ENCODE measurements around the gene RNF222. TPM values are rescaled to one million over a fixed set of nuclear protein-coding genes. Genes with fewer than 3 reads are reported as not detected.

Gene RNF222
- total RNA-seq, 1 experiment from 2014 or later: not detected

DNA sequence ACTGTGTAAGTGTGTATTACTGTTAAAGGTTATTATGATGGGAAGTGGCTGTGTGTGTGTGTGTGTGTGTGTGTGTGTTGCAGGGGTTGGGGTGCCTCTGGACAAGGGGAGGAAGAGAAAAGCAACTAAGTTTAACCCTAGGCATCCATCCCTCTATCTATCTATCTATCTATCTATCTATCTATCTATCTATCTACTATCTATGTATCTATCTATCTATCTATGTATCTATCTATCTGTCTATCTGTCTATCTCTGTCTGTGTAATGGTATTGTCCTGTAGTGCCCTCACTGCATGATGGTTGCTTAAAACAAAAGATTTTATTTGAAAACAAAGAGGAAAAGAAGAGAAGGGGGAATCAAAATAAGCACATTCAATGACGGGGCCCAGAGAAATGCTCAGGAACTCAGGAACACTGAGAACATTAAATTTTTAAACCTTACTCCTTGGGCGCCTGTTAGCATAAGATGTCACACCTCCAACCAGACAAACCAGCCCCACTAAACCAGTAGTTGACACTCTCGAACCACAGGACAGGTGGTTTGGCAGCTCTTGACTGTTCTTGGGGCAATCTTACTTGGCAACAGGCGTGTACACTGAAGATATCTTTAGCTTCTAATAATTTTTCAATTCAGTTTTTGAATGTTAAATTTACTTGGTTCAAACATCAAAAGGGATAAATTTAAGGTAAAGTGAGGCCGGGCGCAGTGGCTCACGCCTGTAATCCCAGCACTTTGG is 9.5 kb downstream of the RNF222 start:
- Mint-ChIP-seq H3K36me3 (ENCODE audit: insufficient read depth, unreplicated experiment) (peaks cover 3% of the 10 kb centered on the region), H3K4me1 (ENCODE audit: insufficient read depth, unreplicated experiment) (peaks cover 7% of the 10 kb centered on the region), H3K27ac (ENCODE audit: low read depth, unreplicated experiment) (no peak overlapping the region), H3K27me3 (ENCODE audit: insufficient read depth, unreplicated experiment) (no peaks in the 10 kb centered on the region), H3K9me3 (ENCODE audit: unreplicated experiment) (no peaks in the 10 kb centered on the region), H3K4me3 (ENCODE audit: unreplicated experiment) (no peak overlapping the region)
- no TSS peak for BruUV-seq (replicated peaks)
- no peak for DNase-seq (ENCODE audit: unreplicated experiment)
- ChIA-PET POLR2A (interaction anchor here (1.2 kb wide), 1 partner anchor 20 kb away, joined by 4 read pairs; no protein-coding TSS in a partner anchor), CTCF (interaction anchor here (0.5 kb wide), 1 partner anchor 74 kb away, joined by 3 read pairs; no protein-coding TSS in a partner anchor)
- TF ChIP-seq, protein P1, sequence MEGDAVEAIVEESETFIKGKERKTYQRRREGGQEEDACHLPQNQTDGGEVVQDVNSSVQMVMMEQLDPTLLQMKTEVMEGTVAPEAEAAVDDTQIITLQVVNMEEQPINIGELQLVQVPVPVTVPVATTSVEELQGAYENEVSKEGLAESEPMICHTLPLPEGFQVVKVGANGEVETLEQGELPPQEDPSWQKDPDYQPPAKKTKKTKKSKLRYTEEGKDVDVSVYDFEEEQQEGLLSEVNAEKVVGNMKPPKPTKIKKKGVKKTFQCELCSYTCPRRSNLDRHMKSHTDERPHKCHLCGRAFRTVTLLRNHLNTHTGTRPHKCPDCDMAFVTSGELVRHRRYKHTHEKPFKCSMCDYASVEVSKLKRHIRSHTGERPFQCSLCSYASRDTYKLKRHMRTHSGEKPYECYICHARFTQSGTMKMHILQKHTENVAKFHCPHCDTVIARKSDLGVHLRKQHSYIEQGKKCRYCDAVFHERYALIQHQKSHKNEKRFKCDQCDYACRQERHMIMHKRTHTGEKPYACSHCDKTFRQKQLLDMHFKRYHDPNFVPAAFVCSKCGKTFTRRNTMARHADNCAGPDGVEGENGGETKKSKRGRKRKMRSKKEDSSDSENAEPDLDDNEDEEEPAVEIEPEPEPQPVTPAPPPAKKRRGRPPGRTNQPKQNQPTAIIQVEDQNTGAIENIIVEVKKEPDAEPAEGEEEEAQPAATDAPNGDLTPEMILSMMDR (IDR thresholded peaks at IDR 0.05; ENCODE audit: unreplicated experiment): no peak
- intact Hi-C loops (cut with micrococcal nuclease): no loop called here

DNA sequence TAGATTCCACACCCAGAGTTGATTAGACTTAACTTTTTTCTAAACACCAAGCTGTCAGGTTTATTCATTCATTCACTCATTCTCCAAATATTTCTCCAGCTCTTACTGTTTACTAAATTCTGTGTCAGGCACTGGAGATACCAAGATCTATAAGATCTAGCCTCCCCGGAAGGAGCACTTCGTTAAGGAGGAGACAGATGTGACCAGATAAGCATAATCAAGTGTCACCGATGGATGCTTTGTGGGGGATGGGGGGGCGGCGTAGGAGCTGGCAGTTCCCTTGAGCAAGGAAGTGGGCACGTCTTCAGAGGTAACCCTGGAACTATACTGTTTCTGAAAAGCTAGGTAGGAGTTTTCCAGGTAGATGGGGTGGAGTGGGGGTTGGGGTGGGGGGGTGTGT is 10.8 kb downstream of the RNF222 start:
- TF ChIP-seq, protein P1 (IDR thresholded peaks at IDR 0.05; ENCODE audit: unreplicated experiment): no peak
- Mint-ChIP-seq H3K4me3 (ENCODE audit: unreplicated experiment) (no peak overlapping the region), H3K27me3 (ENCODE audit: insufficient read depth, unreplicated experiment) (no peaks in the 10 kb centered on the region), H3K36me3 (ENCODE audit: insufficient read depth, unreplicated experiment) (peaks cover 15% of the 10 kb centered on the region), H3K4me1 (ENCODE audit: insufficient read depth, unreplicated experiment) (peaks cover 7% of the 10 kb centered on the region), H3K27ac (ENCODE audit: low read depth, unreplicated experiment) (no peak overlapping the region), H3K9me3 (ENCODE audit: unreplicated experiment) (no peaks in the 10 kb centered on the region)
- no peak for DNase-seq (ENCODE audit: unreplicated experiment)
- intact Hi-C loops (cut with micrococcal nuclease): no loop called here
- BruUV-seq (replicated peaks): no TSS peak
- ChIA-PET POLR2A (interaction anchor here (0.6 to 1.5 kb wide), 3 partner anchors 10 to 633 kb away, joined by 3 to 4 read pairs (median 3); partner anchors contain the start of gene KRABD2), CTCF (interaction anchor here (0.9 to 1.0 kb wide), 2 partner anchors 10 to 11 kb away, joined by 3 to 4 read pairs; partner anchors contain the start of gene KRABD2)

DNA sequence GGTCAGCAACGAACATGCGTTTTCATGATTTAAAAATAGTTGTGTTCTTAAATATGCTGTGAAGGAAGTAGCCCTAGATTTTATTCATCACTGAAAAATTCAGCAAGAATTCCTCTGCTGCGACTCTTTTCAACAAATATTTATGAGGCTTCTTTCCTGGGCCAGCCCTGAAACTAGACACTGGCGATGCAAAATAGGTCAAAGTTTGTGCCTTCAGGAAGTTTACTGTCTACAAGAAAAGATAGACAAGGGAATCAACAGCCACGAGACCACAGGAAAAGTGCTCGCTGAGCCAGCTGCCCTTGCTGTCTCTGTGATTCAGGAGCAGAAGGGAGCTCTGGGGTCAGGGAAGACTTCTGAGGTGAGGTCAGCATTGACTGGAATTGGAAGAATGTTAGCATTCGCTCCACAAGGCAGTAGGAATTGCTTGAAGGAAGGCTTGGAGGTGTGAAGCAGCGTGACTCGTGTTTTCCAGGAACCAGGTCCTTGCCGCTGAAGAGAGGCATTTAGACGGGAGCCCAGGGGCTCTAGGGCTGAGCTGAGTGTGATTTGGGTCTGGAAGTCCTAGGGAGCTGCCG is 12.7 kb downstream of the RNF222 start:
- intact Hi-C loops (cut with micrococcal nuclease): loop anchor here (5.0 kb wide), 3 partner anchors 163 to 323 kb away; partner anchors contain the start of gene HES7
- DNase-seq (ENCODE audit: unreplicated experiment): no peak

More for the DNA sequence above, 12.7 kb downstream of the RNF222 start:
- peaks cover 35% of the 10 kb centered on the region for H3K36me3 Mint-ChIP-seq (ENCODE audit: insufficient read depth, unreplicated experiment)
- peak overlapping the region; percentile 97 for H3K4me3 Mint-ChIP-seq (ENCODE audit: unreplicated experiment)
- POLR2A ChIA-PET: no interaction called here
- H3K9me3 Mint-ChIP-seq (ENCODE audit: unreplicated experiment): no peaks in the 10 kb centered on the region
- H3K27ac Mint-ChIP-seq (ENCODE audit: low read depth, unreplicated experiment): peak overlapping the region; percentile 100
- H3K27me3 Mint-ChIP-seq (ENCODE audit: insufficient read depth, unreplicated experiment): no peaks in the 10 kb centered on the region
- CTCF ChIA-PET: interaction anchor here (0.7 kb wide), 1 partner anchor 328 kb away, joined by 5 read pairs; no protein-coding TSS in a partner anchor
- H3K4me1 Mint-ChIP-seq (ENCODE audit: insufficient read depth, unreplicated experiment): peaks cover 14% of the 10 kb centered on the region
- TF ChIP-seq, protein P1 (IDR thresholded peaks at IDR 0.05; ENCODE audit: unreplicated experiment): no peak
- no TSS peak for BruUV-seq (replicated peaks)

Measured in MCF 10A (cell line).